ENCODE data around the gene CRYBA4. TPM values are rescaled to one million over a fixed set of nuclear protein-coding genes. Genes with fewer than 3 reads are reported as not detected.

CRYBA4 gene
- total and polyA plus RNA-seq, 10 of the 15 experiments (the other 5 are each of a cell fraction or from before 2014, with no cell fraction given): 0.12 to 0.17 TPM; not detected in 8

- FAIRE-seq: no peak
- RAD21 ChIA-PET (ENCODE audit: unreplicated experiment): interaction anchor here (1.2 kb wide), 1 partner anchor 16 kb away, joined by 3 read pairs; no protein-coding TSS in a partner anchor
These were observed 35.4 kb downstream of the CRYBA4 start, which contains the start of gene MIAT for GRCh38 chr22:26656891-26657851. Gene MIAT, plus strand, starts transcription at chr22:26657588.

More at GRCh38 chr22:26656891-26657851, 35.4 kb downstream of the CRYBA4 start, which contains the start of gene MIAT:
- ChIA-PET CTCF (interaction anchor here (0.8 kb wide), 1 partner anchor 9 kb away, joined by 3 read pairs; no protein-coding TSS in a partner anchor), SMC1A (ENCODE audit: uncharacterized antibody, unreplicated experiment) (interaction anchor here (1.1 kb wide), 1 partner anchor 154 kb away, joined by 3 read pairs; no protein-coding TSS in a partner anchor), POLR2A (no interaction called here)
- H4K20me1 ChIP-seq (ENCODE audit: control insufficient read depth, insufficient read depth): no peaks in the 10 kb centered on the region
- H3K27ac ChIP-seq (ENCODE audit: control insufficient read depth, insufficient read depth): no peak within 1 kb of the TSS
- H3K9me3 ChIP-seq (replicated peaks; ENCODE audit: control insufficient read depth, insufficient read depth, low read length): no peaks in the 10 kb centered on the region
- no TSS peak for BruUV-seq (replicated peaks)
- H2AFZ ChIP-seq (ENCODE audit: control insufficient read depth, low read depth, low read length): peak within 1 kb of the TSS; percentile 76
- DNase-seq (ENCODE audit: low read depth, low spot score) (no peak), ATAC-seq (peak; percentile 89)
- H3K4me3 ChIP-seq: peak within 1 kb of the TSS; percentile 77
- H3K36me3 ChIP-seq (ENCODE audit: control insufficient read depth in 2 of 2, insufficient read depth in 2 of 2, low read length in 1 of 2): no peaks in the 10 kb centered on the region
- peak; percentile 60 for TF ChIP-seq POLR2A (IDR thresholded peaks at IDR 0.05; ENCODE audit: low read depth, low read length)
- TF ChIP-seq BHLHE40 (IDR thresholded peaks at IDR 0.05; ENCODE audit: borderline replicate concordance in 1 of 2, low read depth in 2 of 2, low read length in 1 of 2): peak in 1 of 2 experiments; percentile 26; a peak in 1 of 4 replicates
- TF ChIP-seq SMARCA5 (IDR thresholded peaks at IDR 0.05): no peak
- TF ChIP-seq MAX (IDR thresholded peaks at IDR 0.05; ENCODE audit: low read depth, low read length): 0 out of 2 replicates have a peak, but pooled peaks have one; percentile 27
- peak; percentile 37; the same call in 1 of the 2 replicates for TF ChIP-seq EED (IDR thresholded peaks at IDR 0.05; ENCODE audit: low read depth)
- TF ChIP-seq NR2C1 (IDR thresholded peaks at IDR 0.05): no peak
- no peak for TF ChIP-seq ZNF24 (IDR thresholded peaks at IDR 0.05)
- TF ChIP-seq NKRF (conservative IDR thresholded peaks at IDR 0.05): no peak
- no peaks in the 10 kb centered on the region for H3K79me2 ChIP-seq (ENCODE audit: control insufficient read depth, insufficient read depth, low read length)
- peaks cover 4% of the 10 kb centered on the region in 2 experiments; a peak in 2 of 4 replicates for H3K27me3 ChIP-seq (replicated peaks in 1 of 2; ENCODE audit: control insufficient read depth in 2 of 2, insufficient read depth in 2 of 2, low read length in 1 of 2)
- peak within 1 kb of the TSS; percentile 19; the same call in 1 of the 2 replicates for H3K9ac ChIP-seq (ENCODE audit: control insufficient read depth, insufficient read depth, low read length)
- peak within 1 kb of the TSS; percentile 99 for H3K4me2 ChIP-seq (ENCODE audit: control insufficient read depth, insufficient read depth)
- intact Hi-C loops (cut with micrococcal nuclease; ENCODE audit: unreplicated experiment): no loop called here
- H3K4me1 ChIP-seq (ENCODE audit: control insufficient read depth, insufficient read depth, low read length): peaks cover 13% of the 10 kb centered on the region
- in situ Hi-C loops (cut with MboI): no loop called here
- whole genome bisulfite sequencing (ENCODE audit: insufficient coverage, insufficient replicate concordance, low lambda C conversion rate, missing lambda C conversion rate): 3% methylated on average over 44 of the region's 62 CpGs
